Subcutaneous abdominal adipose tissue (tissue), 5 donors: ENCODE data around the gene UFL1.

Experiments used
- H3K27ac ChIP-seq: one replicate; pipeline ENCODE4 v1.7.0; 2013; ENCODE audit warnings: low read depth, mild to moderate bottlenecking, inconsistent platforms, low read length, moderate library complexity
- H3K27me3 ChIP-seq, 5 donors: one replicate each; pipeline ENCODE4 v1.7.0; 2013; ENCODE audit warnings: low read length in 5 of 5, inconsistent platforms in 1 of 5; ENCODE audit not compliant: control insufficient read depth in 5 of 5, insufficient read depth in 4 of 5
- H3K36me3 ChIP-seq, 5 donors: one replicate each; pipeline ENCODE4 v1.7.0; 2013; ENCODE audit warnings: low read length in 5 of 5; ENCODE audit not compliant: control insufficient read depth in 5 of 5, insufficient read depth in 5 of 5
- H3K4me1 ChIP-seq, 5 donors: one replicate each; pipeline ENCODE4 v1.7.0; 2013; ENCODE audit warnings: low read length in 5 of 5, mild to moderate bottlenecking in 3 of 5, moderate library complexity in 1 of 5; ENCODE audit not compliant: control insufficient read depth in 5 of 5, insufficient read depth in 5 of 5
- H3K4me3 ChIP-seq, 5 donors: one replicate each; pipeline ENCODE4 v1.7.0; 2013; ENCODE audit warnings: low read length in 5 of 5, low read depth in 1 of 5
- H3K9ac ChIP-seq, 5 donors: one replicate each; pipeline ENCODE4 v1.7.0; 2013; ENCODE audit warnings: low read length in 5 of 5, mild to moderate bottlenecking in 4 of 5, moderate library complexity in 3 of 5
- H3K9me3 ChIP-seq, 5 donors: one replicate each; pipeline ENCODE4 v1.7.0; 2013; ENCODE audit warnings: low read length in 5 of 5; ENCODE audit not compliant: control insufficient read depth in 5 of 5
- donor health status: healthy.
- donor health status: healthy.
- donor health status: healthy.
- donor health status: healthy.
- donor health status: healthy.

The UFL1 gene

GRCh38 chr6:96563853-96564252 lies 42.2 kb downstream of the UFL1 start:
- Histone ChIP-seq H3K4me1 (peaks cover 0 to 5% (median 0%) of the 10 kb centered on the region in 5 donors), H3K9me3 (no peaks in the 10 kb centered on the region), H3K27ac (no peak overlapping the region), H3K9ac (no peak overlapping the region), H3K4me3 (peak overlapping the region in 1 of 5 donors; percentile 37), H3K27me3 (no peaks in the 10 kb centered on the region), H3K36me3 (no peaks in the 10 kb centered on the region)

- Histone ChIP-seq H3K36me3 (no peaks in the 10 kb centered on the region), H3K9me3 (peaks cover 0 to 19% (median 17%) of the 10 kb centered on the region in 5 donors), H3K4me1 (peaks cover 0 to 1% (median 0%) of the 10 kb centered on the region in 5 donors), H3K4me3 (no peak overlapping the region), H3K9ac (no peak overlapping the region), H3K27ac (no peak overlapping the region), H3K27me3 (no peaks in the 10 kb centered on the region)
These were observed 48.4 kb downstream of the UFL1 start for GRCh38 chr6:96570053-96570452.

GRCh38 chr6:96571551-96571950 lies 49.9 kb downstream of the UFL1 start:
- Histone ChIP-seq H3K27ac (no peak overlapping the region), H3K4me1 (peaks cover 0 to 8% (median 0%) of the 10 kb centered on the region in 5 donors), H3K4me3 (no peak overlapping the region), H3K36me3 (no peaks in the 10 kb centered on the region), H3K9me3 (peaks cover 0 to 19% (median 17%) of the 10 kb centered on the region in 5 donors), H3K27me3 (no peaks in the 10 kb centered on the region), H3K9ac (no peak overlapping the region)

- H3K27me3 ChIP-seq = no peaks in the 10 kb centered on the region
- H3K4me3 ChIP-seq = no peak overlapping the region
- H3K4me1 ChIP-seq = peaks cover 0 to 8% (median 0%) of the 10 kb centered on the region in 5 donors
- H3K9me3 ChIP-seq = peaks cover 0 to 15% (median 9%) of the 10 kb centered on the region in 5 donors
- H3K27ac ChIP-seq = no peak overlapping the region
- no peak overlapping the region for H3K9ac ChIP-seq
- H3K36me3 ChIP-seq = no peaks in the 10 kb centered on the region
These were observed 53.8 kb downstream of the UFL1 start for GRCh38 chr6:96575359-96575758.

- Histone ChIP-seq H3K9ac (no peak overlapping the region), H3K36me3 (no peaks in the 10 kb centered on the region), H3K4me1 (peaks cover 0 to 8% (median 0%) of the 10 kb centered on the region in 5 donors), H3K27me3 (no peaks in the 10 kb centered on the region), H3K27ac (no peak overlapping the region), H3K4me3 (no peak overlapping the region), H3K9me3 (peaks cover 0 to 10% (median 4%) of the 10 kb centered on the region in 5 donors)
These were observed 54.6 kb downstream of the UFL1 start for GRCh38 chr6:96576221-96576620.

- no peak overlapping the region for H3K9ac ChIP-seq
- no peak overlapping the region for H3K27ac ChIP-seq
- H3K4me3 ChIP-seq = no peak overlapping the region
- no peaks in the 10 kb centered on the region for H3K27me3 ChIP-seq
- H3K4me1 ChIP-seq = peaks cover 0 to 6% (median 0%) of the 10 kb centered on the region in 5 donors
- no peaks in the 10 kb centered on the region for H3K9me3 ChIP-seq
- no peaks in the 10 kb centered on the region for H3K36me3 ChIP-seq
These were observed 60.4 kb downstream of the UFL1 start for GRCh38 chr6:96582021-96582420.

GRCh38 chr6:96582436-96582835 lies 60.8 kb downstream of the UFL1 start:
- H3K9me3 ChIP-seq = no peaks in the 10 kb centered on the region
- H3K36me3 ChIP-seq = no peaks in the 10 kb centered on the region
- no peak overlapping the region for H3K27ac ChIP-seq
- no peak overlapping the region for H3K4me3 ChIP-seq
- H3K4me1 ChIP-seq = peaks cover 0 to 6% (median 0%) of the 10 kb centered on the region in 5 donors
- H3K27me3 ChIP-seq = no peaks in the 10 kb centered on the region
- no peak overlapping the region for H3K9ac ChIP-seq

GRCh38 chr6:96604420-96604819 lies 82.8 kb downstream of the UFL1 start:
- no peak overlapping the region for H3K27ac ChIP-seq
- H3K4me3 ChIP-seq = no peak overlapping the region
- H3K4me1 ChIP-seq = no peaks in the 10 kb centered on the region
- no peaks in the 10 kb centered on the region for H3K9me3 ChIP-seq
- no peaks in the 10 kb centered on the region for H3K36me3 ChIP-seq
- H3K9ac ChIP-seq = no peak overlapping the region
- no peaks in the 10 kb centered on the region for H3K27me3 ChIP-seq
